Fibroblast of lung (primary cell): Measurements from ENCODE around the gene SNAPC2. TPM values are rescaled to one million over a fixed set of nuclear protein-coding genes. Genes with fewer than 3 reads are reported as not detected.

ENCODE experiments used
- DNase-seq, 2 donors: peaks; one replicate each; pipeline versions ENCODE4 v3.0.0 to v3.0.0-alpha.2; 2010; ENCODE audit warnings: low read depth in 2 of 2
- H2AFZ ChIP-seq: 2 replicates; pipeline ENCODE4 v1.5.1; 2012; ENCODE audit warnings: low read length, control low read depth, inconsistent platforms
- H3K27ac ChIP-seq: 2 replicates; pipeline ENCODE4 v1.5.1; 2011; ENCODE audit warnings: low read length, control low read depth; ENCODE audit not compliant: insufficient read depth
- H3K27me3 ChIP-seq: 2 replicates; pipeline ENCODE4 v1.5.1; 2011; ENCODE audit warnings: mild to moderate bottlenecking, low read length; ENCODE audit not compliant: control insufficient read depth, insufficient read depth
- H3K36me3 ChIP-seq: 2 replicates; pipeline ENCODE4 v1.5.1; 2011; ENCODE audit warnings: low read length; ENCODE audit not compliant: control insufficient read depth, insufficient read depth
- H3K4me1 ChIP-seq: 2 replicates; pipeline ENCODE4 v1.5.1; 2011; ENCODE audit warnings: low read length; ENCODE audit not compliant: control insufficient read depth, insufficient read depth; ENCODE audit errors: extremely low read depth
- H3K4me2 ChIP-seq: 2 replicates; pipeline ENCODE4 v1.5.1; 2011; ENCODE audit warnings: low read length, control low read depth; ENCODE audit not compliant: insufficient read depth; ENCODE audit errors: extremely low read depth
- H3K4me3 ChIP-seq, 4 experiments: fragments of 200-600 bp in 1 of 4; sonication (generic) in 1 of 4; replicated peaks in 1 of 4; 2 replicates each; pipeline ENCODE4 v1.5.1; 2011 to 2016; ENCODE audit warnings: low read length in 4 of 4, low read depth in 3 of 4, mild to moderate bottlenecking in 3 of 4, control low read depth in 2 of 4, inconsistent platforms in 1 of 4, mixed read lengths in 1 of 4; ENCODE audit not compliant: insufficient read depth in 1 of 4; ENCODE audit errors: control extremely low read depth in 1 of 4
- H3K79me2 ChIP-seq: 2 replicates; pipeline ENCODE4 v1.5.1; 2012; ENCODE audit warnings: mild to moderate bottlenecking, low read length, inconsistent platforms; ENCODE audit not compliant: control insufficient read depth, insufficient read depth
- H3K9ac ChIP-seq: 2 replicates; pipeline ENCODE4 v1.5.1; 2011; ENCODE audit warnings: mild to moderate bottlenecking, low read length, control low read depth; ENCODE audit not compliant: insufficient read depth
- H3K9me3 ChIP-seq: 2 replicates; pipeline ENCODE4 v1.5.1; 2012; ENCODE audit warnings: low read depth, low read length; ENCODE audit not compliant: control insufficient read depth, insufficient read depth
- H4K20me1 ChIP-seq: 2 replicates; pipeline ENCODE4 v1.5.1; 2011; ENCODE audit warnings: low read length; ENCODE audit not compliant: control insufficient read depth, insufficient read depth; ENCODE audit errors: extremely low read depth
- EZH2 ChIP-seq: IDR thresholded peaks from 2 replicates; pipeline ENCODE4 v1.5.1; 2012; ENCODE audit warnings: low read length, control low read depth, mild to moderate bottlenecking; ENCODE audit errors: missing control alignments
- polyA plus RNA-seq, 2 donors: library from polyadenylated mRNA; depleted of rRNA in 1 of 2; stranded (reverse) in 1 of 2; unstranded in 1 of 2; fragments of >200 nt; gene quantifications; 2 replicates each; pipeline ENCODE4 v1.2.1, GENCODE V29; 2011 to 2012; ENCODE audit warnings: missing spikeins in 1 of 2
- total RNA-seq: library from RNA; depleted of rRNA; stranded (reverse); fragments of >200 nt; gene quantifications from 2 replicates; pipeline ENCODE4 v1.2.1, GENCODE V29; 2014
- TF ChIP-seq, protein P1 (sequence below), 2 donors: IDR thresholded peaks in 1 of 2; conservative IDR thresholded peaks in 1 of 2; 1 replicate in 1 of 2; 2 replicates in 1 of 2; pipeline ENCODE4 v1.5.1; 2011 to 2012; ENCODE audit warnings: low read length in 2 of 2, control low read depth in 1 of 2, inconsistent platforms in 1 of 2, low read depth in 1 of 2, mild to moderate bottlenecking in 1 of 2

Gene SNAPC2
- total and polyA plus RNA-seq, 2 donors (not counting 1 experiment from before 2014, with no cell fraction given): 11.4 to 13.4 TPM

DNA sequence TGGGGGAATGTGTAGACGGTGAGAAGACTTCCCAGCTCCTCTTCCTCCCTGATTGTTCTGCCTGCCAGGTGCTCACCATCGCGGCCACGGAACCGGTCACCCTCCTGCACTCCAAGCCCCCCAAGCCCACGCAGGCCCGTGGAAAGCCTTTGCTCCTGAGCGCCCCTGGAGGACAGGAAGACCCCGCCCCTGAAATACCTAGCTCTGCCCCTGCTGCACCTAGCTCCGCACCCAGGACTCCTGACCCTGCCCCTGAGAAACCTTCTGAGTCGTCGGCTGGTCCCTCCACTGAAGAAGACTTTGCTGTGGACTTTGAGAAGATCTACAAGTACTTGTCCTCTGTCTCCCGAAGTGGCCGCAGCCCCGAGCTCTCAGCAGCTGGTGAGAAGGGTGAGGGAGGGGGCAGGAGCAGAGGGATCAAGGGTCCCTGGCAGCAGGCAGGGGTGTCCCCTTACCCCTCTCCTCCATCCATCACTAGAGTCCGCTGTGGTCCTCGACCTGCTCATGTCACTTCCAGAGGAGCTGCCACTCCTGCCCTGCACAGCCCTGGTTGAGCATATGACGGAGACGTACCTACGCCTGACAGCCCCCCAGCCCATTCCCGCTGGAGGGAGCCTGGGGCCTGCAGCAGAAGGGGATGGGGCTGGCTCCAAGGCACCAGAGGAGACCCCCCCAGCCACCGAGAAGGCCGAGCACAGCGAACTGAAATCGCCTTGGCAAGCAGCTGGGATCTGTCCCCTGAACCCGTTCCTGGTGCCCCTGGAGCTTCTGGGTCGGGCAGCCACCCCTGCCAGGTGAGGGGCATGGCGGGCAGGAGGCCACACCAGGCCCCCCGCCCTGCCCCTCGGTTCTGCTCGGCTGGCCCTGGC lies 2.1 kb downstream of the SNAPC2 start:
- Histone ChIP-seq H3K27me3 (no peaks in the 10 kb centered on the region), H2AFZ (no peak overlapping the region), H3K4me1 (peaks cover 20% of the 10 kb centered on the region), H3K9me3 (no peaks in the 10 kb centered on the region), H3K9ac (no peak overlapping the region), H3K79me2 (peaks cover 3% of the 10 kb centered on the region), H3K27ac (no peak overlapping the region), H3K36me3 (peaks cover 9% of the 10 kb centered on the region), H3K4me2 (peak overlapping the region; percentile 92), H3K4me3 (peak overlapping the region in 1 of 4 experiments; percentile 68), H4K20me1 (no peaks in the 10 kb centered on the region)
- no peak for DNase-seq
- no peak for TF ChIP-seq EZH2
- TF ChIP-seq, protein P1, sequence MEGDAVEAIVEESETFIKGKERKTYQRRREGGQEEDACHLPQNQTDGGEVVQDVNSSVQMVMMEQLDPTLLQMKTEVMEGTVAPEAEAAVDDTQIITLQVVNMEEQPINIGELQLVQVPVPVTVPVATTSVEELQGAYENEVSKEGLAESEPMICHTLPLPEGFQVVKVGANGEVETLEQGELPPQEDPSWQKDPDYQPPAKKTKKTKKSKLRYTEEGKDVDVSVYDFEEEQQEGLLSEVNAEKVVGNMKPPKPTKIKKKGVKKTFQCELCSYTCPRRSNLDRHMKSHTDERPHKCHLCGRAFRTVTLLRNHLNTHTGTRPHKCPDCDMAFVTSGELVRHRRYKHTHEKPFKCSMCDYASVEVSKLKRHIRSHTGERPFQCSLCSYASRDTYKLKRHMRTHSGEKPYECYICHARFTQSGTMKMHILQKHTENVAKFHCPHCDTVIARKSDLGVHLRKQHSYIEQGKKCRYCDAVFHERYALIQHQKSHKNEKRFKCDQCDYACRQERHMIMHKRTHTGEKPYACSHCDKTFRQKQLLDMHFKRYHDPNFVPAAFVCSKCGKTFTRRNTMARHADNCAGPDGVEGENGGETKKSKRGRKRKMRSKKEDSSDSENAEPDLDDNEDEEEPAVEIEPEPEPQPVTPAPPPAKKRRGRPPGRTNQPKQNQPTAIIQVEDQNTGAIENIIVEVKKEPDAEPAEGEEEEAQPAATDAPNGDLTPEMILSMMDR (conservative IDR thresholded peaks at IDR 0.05 in 1 of 2, IDR thresholded peaks at IDR 0.05 in 1 of 2; ENCODE audit: low read depth in 1 of 2, low read length in 2 of 2): no peak

- peaks cover 3% of the 10 kb centered on the region for H3K79me2 ChIP-seq
- no peak overlapping the region for H2AFZ ChIP-seq
- H3K27ac ChIP-seq: no peak overlapping the region
- no peak overlapping the region for H3K9ac ChIP-seq
- H3K27me3 ChIP-seq: no peaks in the 10 kb centered on the region
- no peak overlapping the region for H3K4me2 ChIP-seq
- TF ChIP-seq, protein P1 (conservative IDR thresholded peaks at IDR 0.05 in 1 of 2, IDR thresholded peaks at IDR 0.05 in 1 of 2; ENCODE audit: low read depth in 1 of 2, low read length in 2 of 2): no peak
- TF ChIP-seq EZH2: no peak
- DNase-seq: no peak
- H4K20me1 ChIP-seq: no peaks in the 10 kb centered on the region
- H3K36me3 ChIP-seq: peaks cover 11% of the 10 kb centered on the region
- H3K4me3 ChIP-seq: no peak overlapping the region
- H3K4me1 ChIP-seq: peaks cover 20% of the 10 kb centered on the region
- H3K9me3 ChIP-seq: no peaks in the 10 kb centered on the region
Measured at GRCh38 chr19:7922836-7923195, 2.7 kb downstream of the SNAPC2 start.

DNA sequence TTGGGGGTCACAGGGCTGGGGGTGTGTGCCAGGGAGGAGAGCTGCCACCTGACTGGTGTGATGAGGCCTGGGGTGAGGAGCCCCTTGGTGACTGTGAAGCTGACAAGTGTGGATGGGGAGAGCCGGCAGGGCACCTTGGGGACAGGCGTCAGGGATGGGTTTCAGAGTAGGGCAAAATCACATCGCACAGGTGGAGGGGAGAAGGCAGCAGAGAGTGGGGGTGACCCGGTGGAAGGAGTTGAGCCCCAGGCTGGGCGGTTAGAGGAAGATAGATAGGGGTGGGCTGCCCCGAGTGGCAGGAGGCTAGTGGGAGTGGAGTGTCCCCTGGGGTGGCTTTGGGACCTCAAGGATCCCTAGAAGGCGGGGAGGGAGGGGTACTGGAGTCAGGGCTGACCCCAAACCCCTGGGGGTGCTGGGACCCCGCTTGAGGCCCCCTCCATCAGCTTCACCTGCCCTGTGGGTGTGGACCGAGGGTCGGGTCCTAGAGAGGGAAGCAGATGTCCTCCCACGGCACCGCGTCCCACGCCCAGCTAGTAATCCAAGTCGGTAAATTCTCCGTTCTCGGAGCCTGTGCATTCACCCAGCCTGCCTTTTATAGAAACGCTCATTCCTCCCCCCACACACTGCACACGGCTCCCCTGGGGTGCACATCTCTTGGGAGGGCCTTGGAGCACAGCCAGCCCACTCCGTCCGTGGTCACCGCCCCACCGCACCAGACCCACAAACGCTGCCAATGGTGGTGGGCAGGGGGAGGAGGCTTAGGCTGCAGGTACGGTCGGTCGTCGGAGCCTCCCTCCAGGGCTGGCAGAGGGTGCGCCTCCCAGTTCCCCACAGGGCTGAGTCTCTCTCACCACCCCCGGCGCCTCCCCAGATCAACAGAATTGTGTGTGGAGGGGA lies 3.4 kb downstream of the SNAPC2 start:
- no peak for TF ChIP-seq EZH2
- TF ChIP-seq, protein P1 (conservative IDR thresholded peaks at IDR 0.05 in 1 of 2, IDR thresholded peaks at IDR 0.05 in 1 of 2; ENCODE audit: low read depth in 1 of 2, low read length in 2 of 2): no peak
- Histone ChIP-seq H3K9ac (no peak overlapping the region), H2AFZ (no peak overlapping the region), H3K36me3 (peaks cover 12% of the 10 kb centered on the region), H3K4me3 (no peak overlapping the region), H3K9me3 (no peaks in the 10 kb centered on the region), H3K79me2 (peaks cover 3% of the 10 kb centered on the region), H3K4me2 (no peak overlapping the region), H3K27me3 (no peaks in the 10 kb centered on the region), H3K27ac (no peak overlapping the region), H3K4me1 (peaks cover 27% of the 10 kb centered on the region), H4K20me1 (no peaks in the 10 kb centered on the region)
- no peak for DNase-seq
